HG03103 (cell line): ENCODE data around the gene NLRC3.
"Not testable (repeated sequence)": the region's sequence is repeated elsewhere in the genome, so short reads cannot be mapped to it uniquely, and the experiment has no call there.

Experiments
- ATAC-seq: cut with Tn5 transposase; IDR thresholded peaks from one replicate; pipeline ENCODE4 v1.9.1; 2021; ENCODE audit warnings: low read depth; ENCODE audit not compliant: unreplicated experiment

The NLRC3 gene, protein sequence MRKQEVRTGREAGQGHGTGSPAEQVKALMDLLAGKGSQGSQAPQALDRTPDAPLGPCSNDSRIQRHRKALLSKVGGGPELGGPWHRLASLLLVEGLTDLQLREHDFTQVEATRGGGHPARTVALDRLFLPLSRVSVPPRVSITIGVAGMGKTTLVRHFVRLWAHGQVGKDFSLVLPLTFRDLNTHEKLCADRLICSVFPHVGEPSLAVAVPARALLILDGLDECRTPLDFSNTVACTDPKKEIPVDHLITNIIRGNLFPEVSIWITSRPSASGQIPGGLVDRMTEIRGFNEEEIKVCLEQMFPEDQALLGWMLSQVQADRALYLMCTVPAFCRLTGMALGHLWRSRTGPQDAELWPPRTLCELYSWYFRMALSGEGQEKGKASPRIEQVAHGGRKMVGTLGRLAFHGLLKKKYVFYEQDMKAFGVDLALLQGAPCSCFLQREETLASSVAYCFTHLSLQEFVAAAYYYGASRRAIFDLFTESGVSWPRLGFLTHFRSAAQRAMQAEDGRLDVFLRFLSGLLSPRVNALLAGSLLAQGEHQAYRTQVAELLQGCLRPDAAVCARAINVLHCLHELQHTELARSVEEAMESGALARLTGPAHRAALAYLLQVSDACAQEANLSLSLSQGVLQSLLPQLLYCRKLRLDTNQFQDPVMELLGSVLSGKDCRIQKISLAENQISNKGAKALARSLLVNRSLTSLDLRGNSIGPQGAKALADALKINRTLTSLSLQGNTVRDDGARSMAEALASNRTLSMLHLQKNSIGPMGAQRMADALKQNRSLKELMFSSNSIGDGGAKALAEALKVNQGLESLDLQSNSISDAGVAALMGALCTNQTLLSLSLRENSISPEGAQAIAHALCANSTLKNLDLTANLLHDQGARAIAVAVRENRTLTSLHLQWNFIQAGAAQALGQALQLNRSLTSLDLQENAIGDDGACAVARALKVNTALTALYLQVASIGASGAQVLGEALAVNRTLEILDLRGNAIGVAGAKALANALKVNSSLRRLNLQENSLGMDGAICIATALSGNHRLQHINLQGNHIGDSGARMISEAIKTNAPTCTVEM

DNA sequence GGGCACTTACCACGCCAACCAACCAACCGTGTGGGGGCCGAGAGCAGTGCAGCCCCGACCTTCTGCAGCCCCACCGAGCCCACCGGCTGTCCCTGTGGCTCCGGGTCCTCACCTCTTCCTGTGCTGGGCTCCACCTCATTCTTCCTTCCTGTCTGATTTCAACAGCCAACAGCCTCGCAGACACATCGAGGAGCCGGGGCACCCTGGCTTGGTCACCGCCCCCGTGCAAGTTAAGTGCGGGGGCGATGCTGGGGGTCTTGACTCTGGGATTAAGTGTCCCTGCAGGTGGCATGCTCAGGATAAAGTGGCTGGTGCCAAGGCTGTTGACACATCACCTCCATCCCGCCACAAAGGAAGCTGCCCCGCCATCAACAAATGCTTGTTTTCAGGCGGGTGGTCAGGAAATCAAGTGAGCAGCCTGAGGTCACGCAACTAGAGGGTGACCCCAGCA lies at the start of gene NLRC3:
NLRC3 (minus strand) TSS at position 102 of the 451 bp plus-strand sequence. CDS start 12,367 bp downstream, outside the sequence.
- no peak for ATAC-seq

DNA sequence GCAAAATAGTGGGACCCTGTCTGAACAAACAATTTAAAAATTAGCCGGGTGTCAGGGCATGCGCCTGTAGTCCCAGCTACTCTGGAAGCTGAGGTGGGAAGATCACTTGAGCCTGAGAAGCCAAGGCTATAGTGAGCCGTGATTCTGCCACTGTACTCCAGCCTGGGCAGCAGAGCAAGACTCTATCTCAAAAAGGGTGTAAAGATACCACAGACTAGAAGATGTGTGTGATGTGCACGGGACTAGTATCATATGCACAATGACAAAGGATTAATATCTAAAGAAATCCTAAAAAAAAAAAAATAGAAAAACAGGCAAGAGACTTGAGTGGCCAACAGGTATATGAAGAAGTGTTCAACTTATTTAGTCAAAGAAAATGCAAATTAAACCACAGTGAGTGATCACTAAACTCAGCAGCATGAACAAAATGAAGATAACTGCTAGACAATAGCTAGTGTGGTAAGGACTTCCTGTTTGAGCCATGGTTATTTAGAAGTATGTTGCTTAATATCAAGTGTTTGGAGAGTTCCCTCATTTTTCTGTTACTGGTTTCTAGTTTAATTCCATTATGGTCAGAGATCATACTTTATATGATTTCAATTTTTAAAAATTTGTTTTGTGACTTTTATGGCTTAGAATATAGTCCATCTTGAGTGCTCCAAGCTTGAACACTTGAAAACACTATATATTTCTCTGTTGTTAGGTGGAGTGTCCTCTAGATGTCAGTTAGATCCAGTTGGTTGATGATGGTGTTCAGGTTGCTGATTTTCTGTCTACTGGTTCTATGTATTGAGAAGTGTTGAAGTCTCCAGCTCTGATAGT lies 48.9 kb upstream of the NLRC3 start:
- ATAC-seq, result no peak

DNA sequence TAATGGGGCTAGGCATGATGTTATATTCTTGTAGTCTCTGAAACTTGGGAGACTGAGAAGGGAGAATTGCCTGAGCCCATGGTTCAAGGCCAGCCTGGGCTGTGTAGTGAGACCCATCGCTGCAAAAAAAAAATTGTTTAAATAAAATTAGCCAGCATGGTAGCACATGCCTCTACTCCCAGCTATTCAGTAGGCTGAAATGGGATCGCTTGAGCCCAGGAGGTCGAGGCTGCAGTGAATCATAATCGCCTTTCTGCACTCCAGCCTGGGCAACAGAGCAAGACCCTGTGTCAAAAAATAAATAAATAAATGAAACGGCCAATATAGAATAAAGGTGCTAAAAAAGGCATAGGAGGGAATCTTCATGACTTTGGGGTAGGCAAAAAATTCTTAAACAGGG lies 48.1 kb upstream of the NLRC3 start:
- no peak for ATAC-seq

DNA sequence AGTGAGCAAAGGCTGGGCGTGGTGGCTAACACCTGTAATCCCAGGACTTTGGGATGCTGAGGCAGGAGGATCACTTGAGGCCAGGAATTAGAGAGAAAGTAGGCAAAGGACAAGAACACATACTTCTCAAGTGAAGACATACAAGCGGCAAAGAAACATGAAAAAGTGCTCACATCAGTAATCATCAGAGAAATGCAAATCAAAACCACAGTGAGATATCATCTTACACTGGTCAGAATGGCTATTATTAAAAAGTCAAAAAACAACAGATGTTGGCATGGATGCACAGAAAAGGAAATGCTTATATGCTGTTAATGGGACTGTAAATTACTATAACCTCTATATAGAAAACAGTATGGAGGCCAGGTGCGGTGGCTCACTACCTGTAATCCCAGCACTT lies 46.4 kb upstream of the NLRC3 start:
- no peak for ATAC-seq

DNA sequence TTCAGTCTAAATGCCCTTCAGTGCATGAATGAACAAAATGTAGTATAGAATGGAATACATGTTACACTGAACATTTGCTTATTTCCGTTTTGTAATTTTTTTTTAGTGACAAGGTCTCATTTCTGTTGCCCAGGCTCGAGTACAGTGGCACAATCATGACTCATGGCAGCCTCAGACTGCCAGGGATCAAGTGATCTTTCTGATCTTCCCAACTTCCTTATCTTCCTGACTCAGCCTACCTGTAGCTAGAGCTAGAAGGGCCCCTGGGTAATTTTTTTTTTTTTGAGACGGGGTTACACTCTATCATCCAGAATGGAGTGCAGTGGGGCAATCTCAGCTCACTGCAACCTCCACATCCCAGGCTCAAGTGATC lies 41.6 kb upstream of the NLRC3 start:
- no peak for ATAC-seq

DNA sequence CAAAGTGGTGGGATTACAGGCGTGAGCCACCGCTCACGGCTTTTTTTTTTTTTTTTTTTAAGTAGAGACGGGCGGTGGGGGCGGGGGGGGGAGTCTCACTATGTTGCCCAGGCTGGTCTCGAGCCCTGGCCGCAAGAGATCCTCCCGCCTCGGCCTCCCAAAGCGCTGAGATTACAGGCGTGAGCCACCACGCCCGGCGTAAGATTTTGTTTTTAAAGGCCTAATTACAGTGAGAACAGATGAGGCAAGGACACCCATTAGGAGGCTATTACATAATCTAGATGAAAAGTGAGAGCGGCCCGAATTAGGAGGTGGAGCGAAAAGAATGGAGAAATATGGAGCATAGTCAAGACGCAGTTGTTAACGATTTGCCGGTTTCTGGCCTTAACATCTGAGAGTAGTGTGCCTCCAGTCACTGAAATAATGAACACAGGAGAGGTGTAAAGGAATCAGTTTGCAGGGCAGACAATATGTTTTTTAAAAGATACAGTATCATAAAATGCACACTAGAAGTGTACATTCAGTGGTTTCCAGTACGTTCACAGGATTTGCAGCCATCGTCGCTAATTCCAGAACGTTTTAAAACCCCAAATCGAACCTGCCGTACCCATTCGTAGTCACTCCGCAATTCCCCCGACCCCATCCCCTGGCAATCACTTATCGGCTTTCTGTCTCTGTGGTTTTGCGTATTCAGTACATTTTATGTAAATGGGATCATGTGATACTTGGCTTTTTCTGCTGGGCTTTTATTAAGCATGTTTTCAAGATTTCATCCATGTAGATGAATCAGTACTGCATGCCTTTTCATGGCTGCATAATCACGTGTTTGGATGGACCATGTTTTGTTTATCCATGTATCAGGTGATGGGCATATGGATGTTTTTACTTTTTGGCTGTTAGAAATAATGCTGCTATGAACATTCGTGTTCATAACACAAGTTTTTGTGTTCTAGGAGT lies 35.6 kb upstream of the NLRC3 start:
- ATAC-seq, result no peak

DNA sequence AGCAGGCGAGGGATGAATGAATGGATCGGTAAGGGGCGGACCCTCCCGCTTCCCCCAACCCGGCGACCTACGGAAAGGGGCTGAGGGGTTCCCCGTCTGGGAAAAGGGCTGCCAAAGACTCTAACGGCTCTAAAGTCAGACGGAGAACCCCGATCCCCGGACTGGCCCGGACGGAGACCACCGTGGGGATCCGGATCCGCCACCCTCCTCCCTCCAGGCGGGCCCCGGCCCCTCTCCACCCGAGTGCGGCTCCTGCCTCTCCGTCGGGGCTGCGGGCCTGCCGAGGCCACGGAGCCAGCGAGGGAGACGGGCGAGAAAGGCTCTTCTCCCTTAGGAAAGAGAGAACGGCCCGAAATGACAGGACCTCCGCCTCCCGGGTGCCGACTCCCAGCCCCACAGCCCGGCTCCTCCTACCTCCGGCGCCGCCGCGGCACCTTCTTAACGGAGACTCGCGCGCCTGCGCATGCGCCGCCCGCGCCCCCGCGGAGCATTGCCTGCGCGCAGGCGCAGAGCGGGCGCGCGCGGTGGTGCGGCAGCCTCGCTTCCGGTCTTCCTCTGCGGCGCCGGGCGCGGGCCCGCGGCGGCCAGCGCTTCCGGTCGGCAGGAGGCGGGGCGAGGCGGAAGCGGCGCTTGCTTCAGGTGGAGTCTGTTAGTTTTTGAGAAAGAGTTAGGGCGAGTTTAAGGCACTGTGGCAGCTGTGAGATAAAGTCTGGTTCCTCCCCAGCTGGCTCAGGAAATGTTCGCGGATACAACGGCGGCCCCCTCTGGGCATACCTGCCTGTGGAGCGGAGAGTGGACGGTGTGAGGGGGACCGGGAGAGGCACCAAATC lies 34.2 kb upstream of the NLRC3 start, which contains the start of gene SLX4:
SLX4 (minus strand) TSS at position 461 of the 830 bp plus-strand sequence. CDS start 2,642 bp downstream, outside the sequence.
- ATAC-seq, result peak; percentile 81

DNA sequence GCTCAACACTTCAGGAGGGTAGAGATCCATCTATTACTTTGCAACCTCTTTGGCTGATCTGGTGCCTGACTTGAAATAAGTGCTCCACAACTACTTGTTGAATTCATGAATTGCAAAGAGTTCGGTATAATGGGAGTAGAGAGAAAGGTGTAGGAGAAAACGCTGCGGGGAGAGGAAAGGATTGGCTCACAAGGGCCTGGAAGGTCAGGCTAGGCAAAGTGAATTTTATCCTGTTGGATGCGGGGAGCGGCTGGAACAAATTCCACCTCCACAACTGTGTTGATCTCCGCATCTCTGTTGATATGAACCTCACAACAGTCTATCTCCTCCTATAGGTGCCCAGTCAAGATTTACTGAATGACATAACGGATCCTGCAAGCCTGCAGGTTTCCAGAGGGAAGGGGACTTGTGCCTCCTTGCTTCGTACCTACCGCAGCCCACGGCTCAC lies 33.5 kb upstream of the NLRC3 start:
- ATAC-seq, result no peak

DNA sequence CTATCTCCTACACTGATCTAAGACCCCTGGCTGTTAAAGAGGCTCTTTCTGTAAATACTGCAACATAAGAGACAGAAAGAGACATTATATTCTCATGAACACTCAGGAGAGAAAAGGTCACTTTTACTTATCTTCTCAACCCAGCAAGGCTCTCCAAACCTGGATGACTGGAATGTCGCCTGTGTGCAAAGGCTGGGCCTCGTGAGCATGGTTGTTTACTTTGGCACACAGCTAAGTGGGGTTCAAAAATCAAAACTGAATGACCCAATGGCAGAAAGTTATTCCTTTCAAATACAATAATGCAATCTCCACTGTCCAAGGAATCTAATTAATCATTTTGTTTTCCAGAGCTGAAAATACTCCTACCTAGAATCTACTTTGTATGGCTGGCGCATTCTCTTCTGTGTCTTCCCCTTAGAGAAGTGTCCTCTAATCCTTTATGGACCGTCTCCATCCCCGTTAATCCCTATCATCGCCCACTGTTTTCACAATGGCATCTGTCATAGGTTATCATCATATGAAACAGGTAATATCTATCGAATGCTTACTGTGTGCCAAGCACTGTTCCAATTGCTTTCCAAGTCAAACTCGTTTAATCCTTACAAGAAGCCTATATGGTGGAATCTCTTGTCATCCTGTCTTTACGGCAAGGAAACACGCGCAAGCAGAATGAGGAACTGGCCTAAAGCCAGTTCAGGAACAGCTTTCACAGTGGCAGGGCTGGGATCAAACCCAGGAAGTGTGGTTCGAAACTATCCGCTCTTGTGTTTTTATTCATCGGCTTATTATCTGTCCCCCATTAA lies 32.9 kb upstream of the NLRC3 start:
- ATAC-seq, result no peak

DNA sequence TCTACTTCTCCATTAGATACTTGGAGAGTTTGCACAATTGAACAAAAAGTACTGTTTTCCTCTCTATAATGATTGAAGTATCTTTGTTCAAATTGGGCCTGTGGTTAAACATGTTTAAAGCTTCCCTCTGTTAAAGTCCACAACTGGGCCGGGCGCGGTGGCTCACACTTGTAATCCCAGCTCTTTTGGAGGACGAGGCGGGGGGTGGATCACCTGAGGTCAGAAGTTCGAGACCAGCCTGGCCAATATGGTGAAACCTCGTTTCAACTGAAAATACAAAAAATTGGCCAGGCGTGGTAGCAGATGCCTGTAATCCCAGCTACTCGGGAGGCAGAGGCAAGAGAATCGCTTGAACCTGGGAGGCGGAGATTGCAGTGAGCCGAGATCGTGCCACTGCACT lies 31.8 kb upstream of the NLRC3 start:
- ATAC-seq, result not testable (repeated sequence)

DNA sequence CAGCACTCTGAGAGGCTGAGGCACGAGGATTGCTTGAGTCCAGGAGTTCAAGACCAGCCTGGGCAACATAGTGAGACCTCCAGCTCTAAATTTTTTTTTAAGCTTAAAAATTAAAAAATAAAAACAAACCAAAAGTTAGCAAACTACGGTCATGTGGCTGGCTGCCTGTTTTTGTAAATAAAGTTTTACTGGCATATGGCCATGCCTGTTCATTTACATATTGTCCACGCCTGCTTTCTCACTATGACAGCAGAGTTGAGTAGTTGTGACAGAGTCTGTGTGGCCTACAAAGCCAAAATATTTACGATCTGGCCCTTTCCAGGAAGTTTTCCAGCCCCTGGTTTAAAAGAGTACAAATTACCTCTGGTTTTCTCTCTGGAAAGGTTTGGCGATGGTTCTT lies 30.9 kb upstream of the NLRC3 start:
- ATAC-seq, result no peak

DNA sequence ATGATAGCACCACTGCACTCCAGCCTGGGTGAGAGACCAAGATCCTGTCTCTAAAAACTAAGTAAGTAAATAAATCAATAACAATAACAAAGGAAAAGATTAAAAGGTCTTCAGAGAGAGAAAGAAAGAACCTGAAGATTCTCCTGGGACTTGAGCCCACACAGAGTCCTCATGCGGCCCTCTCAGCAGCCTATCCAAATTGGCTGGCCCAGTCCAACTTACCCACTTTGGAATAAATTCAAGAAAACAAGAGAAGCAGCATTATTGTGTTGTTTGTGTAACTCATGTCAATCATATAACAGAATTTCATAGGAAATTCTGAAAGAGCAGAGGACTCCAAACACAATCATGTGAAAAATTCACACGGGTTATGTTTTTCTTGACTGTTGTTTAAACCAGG lies 30.4 kb upstream of the NLRC3 start:
- ATAC-seq, result no peak

DNA sequence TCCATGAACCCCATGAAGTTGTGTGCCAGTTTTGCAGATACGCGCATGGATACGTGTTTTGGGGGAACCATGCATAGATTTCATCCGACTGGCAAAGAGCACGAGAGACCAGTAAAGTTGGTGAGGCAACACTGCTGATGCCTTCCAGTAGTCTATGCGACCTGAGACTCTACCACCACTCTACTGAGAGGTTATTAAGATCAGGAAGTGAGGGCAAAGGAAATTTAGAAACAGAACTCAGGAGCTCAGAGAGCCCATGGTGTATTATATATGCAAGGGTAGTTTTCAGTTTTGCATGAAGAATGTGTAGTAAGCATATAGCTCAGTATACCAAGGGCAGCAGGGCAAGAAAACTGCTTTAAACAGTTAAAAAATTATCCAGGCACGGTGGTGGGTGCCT lies 30.0 kb upstream of the NLRC3 start:
- no peak for ATAC-seq

DNA sequence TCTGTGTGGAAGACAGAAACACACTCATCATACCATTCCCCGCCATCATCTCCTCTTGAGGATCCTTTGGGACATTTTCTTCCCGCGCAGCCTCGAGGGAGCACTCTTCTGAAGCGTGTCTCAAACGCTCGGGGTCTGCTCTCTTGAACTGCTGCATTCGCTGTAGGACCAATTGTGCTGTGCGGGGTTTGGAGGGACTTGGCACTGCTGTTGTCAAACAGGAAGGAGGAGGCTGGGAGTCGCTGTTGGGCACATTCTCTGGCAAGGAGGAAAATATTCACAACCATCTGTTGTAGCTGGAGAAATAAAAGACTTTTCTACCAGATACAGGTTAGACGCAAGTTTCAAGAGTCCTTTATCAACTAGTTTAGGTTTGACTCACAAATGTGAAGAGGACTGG lies 29.2 kb upstream of the NLRC3 start:
- ATAC-seq, result no peak

DNA sequence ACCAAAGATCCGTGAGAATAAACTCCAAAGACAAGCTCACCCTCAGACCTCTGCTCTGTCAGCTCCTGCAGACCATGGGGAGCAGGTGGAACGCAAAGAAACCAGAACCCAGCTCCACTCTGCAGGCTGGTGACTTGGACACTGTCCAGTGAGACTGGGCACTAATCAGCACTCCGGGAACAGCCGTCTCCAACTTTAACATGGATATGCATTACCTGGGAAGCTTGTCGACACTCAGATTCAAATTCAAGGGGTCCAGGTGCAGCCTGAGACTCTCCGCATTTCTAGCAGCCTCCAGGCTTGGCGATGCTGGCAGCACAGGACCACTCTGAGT lies 25.1 kb upstream of the NLRC3 start:
- ATAC-seq, result no peak

DNA sequence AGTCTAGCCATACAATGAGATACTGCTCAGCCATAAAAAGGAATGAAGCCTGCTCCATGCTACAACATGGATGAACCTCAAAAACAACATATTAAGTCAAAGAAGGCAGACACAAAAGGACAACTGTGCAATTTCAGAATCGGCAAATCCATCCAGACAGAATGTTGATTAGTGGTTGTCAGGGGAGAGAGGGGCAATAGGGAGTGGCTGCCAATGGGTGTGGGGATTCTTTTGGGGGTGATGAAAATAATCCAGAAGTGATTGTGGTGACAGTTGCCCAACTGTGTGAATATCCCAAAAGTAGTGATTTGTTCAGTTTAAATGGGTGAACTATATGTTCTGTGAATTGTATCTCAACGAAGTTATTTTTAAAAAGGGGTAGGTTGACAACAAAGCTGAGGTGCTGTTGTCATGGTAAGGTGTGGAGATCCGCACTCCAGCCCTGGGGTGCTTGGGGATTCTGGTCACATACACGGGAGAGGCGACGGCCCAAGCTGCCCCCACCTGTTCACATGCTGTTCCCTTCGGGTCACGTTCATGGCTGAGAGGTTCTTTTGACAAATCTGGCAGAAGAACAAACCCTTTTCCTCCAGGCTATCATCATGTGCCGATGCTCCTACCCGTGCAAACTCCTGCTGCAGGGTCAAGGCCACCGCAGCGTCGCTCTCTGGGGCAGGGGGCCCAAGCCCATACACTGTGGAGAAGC lies 24.6 kb upstream of the NLRC3 start:
- ATAC-seq, result no peak

DNA sequence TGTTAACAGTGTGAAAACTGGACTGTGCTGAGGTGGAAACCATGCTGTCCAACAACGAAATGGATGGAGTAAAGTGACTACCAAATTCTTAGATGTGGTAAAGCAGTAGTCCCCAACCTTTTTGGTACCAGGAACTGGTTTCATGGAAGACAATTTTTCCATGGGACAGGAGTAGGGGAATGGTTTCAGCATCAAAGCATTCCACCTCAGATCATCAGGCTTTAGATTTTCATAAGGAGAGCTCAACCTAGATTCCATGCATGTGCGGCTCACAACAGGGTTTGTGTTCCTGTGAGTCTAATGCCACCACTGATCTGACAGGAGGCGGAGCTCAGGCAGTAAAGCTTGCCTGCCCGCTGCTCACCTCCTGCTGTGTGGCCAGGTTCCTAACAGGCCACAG lies 22.7 kb upstream of the NLRC3 start:
- no peak for ATAC-seq
